HL-60 (cell line): ENCODE results near the gene SCN4A.

Experiments used
- DNase-seq, 2 experiments: peaks; one replicate each; pipeline ENCODE4 v3.0.0-alpha.2; 2010 to 2020; ENCODE audit warnings: low read depth in 1 of 2, low spot score in 1 of 2
- H3K27ac ChIP-seq: fragments of 250-450 bp; sonication (Bioruptor Pico); replicated peaks from 2 replicates; pipeline ENCODE4 v1.5.1; 2020; ENCODE audit warnings: mild to moderate bottlenecking, moderate library complexity
- H3K27me3 ChIP-seq: fragments of 250-450 bp; sonication (Bioruptor Pico); 2 replicates; pipeline ENCODE4 v1.5.1; 2021; ENCODE audit warnings: mild to moderate bottlenecking, moderate library complexity; ENCODE audit not compliant: insufficient read depth, poor library complexity, severe bottlenecking
- H3K4me3 ChIP-seq: replicated peaks from 2 replicates; pipeline ENCODE4 v1.5.1; 2011; ENCODE audit warnings: mild to moderate bottlenecking, control low read depth, low read length; ENCODE audit not compliant: insufficient read depth
- CTCF ChIP-seq: IDR thresholded peaks from one replicate; pipeline ENCODE4 v1.5.1; 2011; ENCODE audit warnings: low read length, control low read depth, inconsistent platforms; ENCODE audit not compliant: insufficient read depth
- GABPA ChIP-seq: IDR thresholded peaks from 2 replicates; pipeline ENCODE4 v1.6.1; 2012; ENCODE audit warnings: low read depth
- POLR2AphosphoS5 ChIP-seq: IDR thresholded peaks from 2 replicates; pipeline ENCODE4 v1.6.1; 2012; ENCODE audit warnings: low read depth
- REST ChIP-seq: IDR thresholded peaks from 2 replicates; pipeline ENCODE4 v1.6.1; 2012; ENCODE audit warnings: low read depth; ENCODE audit not compliant: insufficient replicate concordance
- SPI1 ChIP-seq: IDR thresholded peaks from 2 replicates; pipeline ENCODE4 v1.6.1; 2012; ENCODE audit warnings: low read depth, mild to moderate bottlenecking, borderline replicate concordance

Gene SCN4A

GRCh38 chr17:64016974-64017373 is 44.3 kb upstream of the SCN4A start:
- Histone ChIP-seq H3K27ac (no peak overlapping the region), H3K27me3 (no peaks in the 10 kb centered on the region), H3K4me3 (no peak overlapping the region)
- no peak for DNase-seq
- no peak for TF ChIP-seq CTCF
- no peak for TF ChIP-seq REST
- TF ChIP-seq POLR2AphosphoS5: no peak
- TF ChIP-seq GABPA: no peak
- TF ChIP-seq SPI1: no peak

- TF ChIP-seq SPI1: no peak
- TF ChIP-seq CTCF: no peak
- TF ChIP-seq POLR2AphosphoS5: no peak
- TF ChIP-seq GABPA: no peak
- no peak for TF ChIP-seq REST
- H3K4me3 ChIP-seq: no peak overlapping the region
- no peak overlapping the region for H3K27ac ChIP-seq
- DNase-seq: no peak
- H3K27me3 ChIP-seq: no peaks in the 10 kb centered on the region
These were observed 43.6 kb upstream of the SCN4A start for GRCh38 chr17:64016231-64016784.

GRCh38 chr17:64015447-64015846 is 42.7 kb upstream of the SCN4A start:
- Histone ChIP-seq H3K4me3 (no peak overlapping the region), H3K27me3 (no peaks in the 10 kb centered on the region), H3K27ac (no peak overlapping the region)
- TF ChIP-seq GABPA (no peak), CTCF (no peak), SPI1 (no peak), REST (no peak), POLR2AphosphoS5 (no peak)
- no peak for DNase-seq
